GM12892 (cell line): ENCODE data around the gene GAGE12D.
"Not testable (repeated sequence)": the region's sequence is repeated elsewhere in the genome, so short reads cannot be mapped to it uniquely, and the experiment has no call there.

Source experiments
- POLR2A ChIP-seq: IDR thresholded peaks from 2 replicates; pipeline ENCODE4 v1.6.1; 2011; ENCODE audit warnings: low read depth, low read length, control low read depth
- POLR2AphosphoS5 ChIP-seq: IDR thresholded peaks from 2 replicates; pipeline ENCODE4 v1.6.1; 2011; ENCODE audit warnings: low read depth, low read length, control low read depth
- TAF1 ChIP-seq: IDR thresholded peaks from 2 replicates; pipeline ENCODE4 v1.6.1; 2011; ENCODE audit warnings: low read depth, mild to moderate bottlenecking, control low read depth, low read length, borderline replicate concordance

- not testable (repeated sequence) for TF ChIP-seq TAF1, POLR2A, POLR2AphosphoS5
Observed at GRCh38 chrX:49590488-49590887, 49.0 kb downstream of the GAGE12D start.
